WTC11 (cell line): ENCODE measurements around the gene OCRL. TPM values are rescaled to one million over a fixed set of nuclear protein-coding genes. Genes with fewer than 3 reads are reported as not detected.

Experiments used
- ATAC-seq: fragments of 200-7000 bp; cut with Tn5 transposase; 2 replicates; pipeline ENCODE4 v1.10.0; 2021; ENCODE audit warnings: mild to moderate bottlenecking, moderate library complexity
- CTCF ChIA-PET: fragments of 300-600 bp; sonication (Branson Sonifier 250); formaldehyde crosslinking; loops from one replicate; lab custom pipeline; 2021; ENCODE audit warnings: antibody characterized with exemption; lab: Charles Lee
- POLR2A ChIA-PET: fragments of 350-600 bp; sonication (Branson Sonifier 250); formaldehyde crosslinking; loops from one replicate; lab custom pipeline; 2021; ENCODE audit warnings: antibody characterized with exemption; lab: Charles Lee
- DNase-seq: peaks from one replicate; pipeline ENCODE4 v3.0.0; 2021; ENCODE audit warnings: low spot score
- H3K27ac Mint-ChIP-seq: 2 replicates; pipeline ENCODE4 v1.8.0; 2021; ENCODE audit warnings: mixed read lengths
- H3K27me3 Mint-ChIP-seq: 2 replicates; pipeline ENCODE4 v1.8.0; 2021; ENCODE audit warnings: low read depth, mild to moderate bottlenecking, moderate library complexity, mixed read lengths
- H3K36me3 Mint-ChIP-seq: 2 replicates; pipeline ENCODE4 v1.8.0; 2021; ENCODE audit warnings: mixed read lengths
- H3K4me1 Mint-ChIP-seq: 2 replicates; pipeline ENCODE4 v1.8.0; 2022; ENCODE audit warnings: mixed read lengths
- H3K4me3 Mint-ChIP-seq: 2 replicates; pipeline ENCODE4 v1.8.0; 2021; ENCODE audit warnings: mild to moderate bottlenecking, moderate library complexity, mixed read lengths
- H3K9me3 Mint-ChIP-seq: 2 replicates; pipeline ENCODE4 v1.8.0; 2021; ENCODE audit warnings: mixed read lengths
- ATF1 ChIP-seq: sonication (generic); formaldehyde crosslinking; IDR thresholded peaks from 2 replicates; pipeline ENCODE4 v1.8.1; 2023; ENCODE audit warnings: mild to moderate bottlenecking, moderate library complexity, missing genetic modification reagents
- ELF4 ChIP-seq: sonication (generic); formaldehyde crosslinking; IDR thresholded peaks from 2 replicates; pipeline ENCODE4 v1.8.1; 2022; ENCODE audit warnings: low read depth, mild to moderate bottlenecking, moderate library complexity, missing genetic modification reagents
- EMX1 ChIP-seq: fragments of 250-450 bp; sonication (Bioruptor Pico); IDR thresholded peaks from 2 replicates; pipeline ENCODE4 v1.8.0; 2021; ENCODE audit warnings: mild to moderate bottlenecking
- IRF2 ChIP-seq: sonication (generic); formaldehyde crosslinking; IDR thresholded peaks from 2 replicates; pipeline ENCODE4 v1.8.0; 2022; ENCODE audit warnings: low read depth, missing genetic modification reagents, borderline replicate concordance
- NFATC4 ChIP-seq: fragments of 250-450 bp; sonication (Bioruptor Pico); IDR thresholded peaks from 2 replicates; pipeline ENCODE4 v1.9.0; 2021; ENCODE audit warnings: mild to moderate bottlenecking
- NR2C2 ChIP-seq: sonication (generic); formaldehyde crosslinking; IDR thresholded peaks from 2 replicates; pipeline ENCODE4 v1.8.0; 2022; ENCODE audit warnings: mild to moderate bottlenecking, missing genetic modification reagents
- SMAD4 ChIP-seq: sonication (generic); formaldehyde crosslinking; IDR thresholded peaks from 2 replicates; pipeline ENCODE4 v1.8.0; 2022; ENCODE audit warnings: mild to moderate bottlenecking, missing genetic modification reagents
- ZNF263 ChIP-seq: sonication (generic); formaldehyde crosslinking; IDR thresholded peaks from 2 replicates; pipeline ENCODE4 v1.8.1; 2022; ENCODE audit warnings: low read depth, mild to moderate bottlenecking, moderate library complexity, missing genetic modification reagents
- ZNF423 ChIP-seq: fragments of 250-450 bp; sonication (Bioruptor Pico); IDR thresholded peaks from 2 replicates; pipeline ENCODE4 v2.1.2; 2022; ENCODE audit warnings: mild to moderate bottlenecking, moderate library complexity
- ZNF512 ChIP-seq: sonication (generic); formaldehyde crosslinking; IDR thresholded peaks from 2 replicates; pipeline ENCODE4 v1.8.1; 2022; ENCODE audit warnings: missing genetic modification reagents, borderline replicate concordance
- total RNA-seq: library from RNA; stranded (reverse); gene quantifications from 3 replicates; pipeline ENCODE4 v1.2.3, GENCODE V29; 2021
- TF ChIP-seq, protein P1 (sequence below): sonication (generic); formaldehyde crosslinking; IDR thresholded peaks from 2 replicates; pipeline ENCODE4 v1.8.1; 2022; ENCODE audit warnings: mild to moderate bottlenecking, missing genetic modification reagents, moderate library complexity, borderline replicate concordance
- TF ChIP-seq, protein P2 (sequence below): sonication (generic); formaldehyde crosslinking; IDR thresholded peaks from 2 replicates; pipeline ENCODE4 v1.8.1; 2023; ENCODE audit warnings: mild to moderate bottlenecking, missing genetic modification reagents, moderate library complexity
- TF ChIP-seq, protein P3 (sequence below): sonication (generic); formaldehyde crosslinking; IDR thresholded peaks from 2 replicates; pipeline ENCODE4 v1.8.0; 2022; ENCODE audit warnings: mild to moderate bottlenecking, missing genetic modification reagents
- TF ChIP-seq, protein P4 (sequence below): sonication (generic); formaldehyde crosslinking; IDR thresholded peaks from 2 replicates; pipeline ENCODE4 v1.8.1; 2023; ENCODE audit warnings: mild to moderate bottlenecking, missing genetic modification reagents, borderline replicate concordance
- TF ChIP-seq, protein P5 (sequence below): fragments of 250-450 bp; sonication (Bioruptor Pico); IDR thresholded peaks from 2 replicates; pipeline ENCODE4 v1.9.0; 2021; ENCODE audit warnings: mild to moderate bottlenecking

The OCRL gene
- total RNA-seq, 1 experiment from 2014 or later, result 17.4 TPM

DNA sequence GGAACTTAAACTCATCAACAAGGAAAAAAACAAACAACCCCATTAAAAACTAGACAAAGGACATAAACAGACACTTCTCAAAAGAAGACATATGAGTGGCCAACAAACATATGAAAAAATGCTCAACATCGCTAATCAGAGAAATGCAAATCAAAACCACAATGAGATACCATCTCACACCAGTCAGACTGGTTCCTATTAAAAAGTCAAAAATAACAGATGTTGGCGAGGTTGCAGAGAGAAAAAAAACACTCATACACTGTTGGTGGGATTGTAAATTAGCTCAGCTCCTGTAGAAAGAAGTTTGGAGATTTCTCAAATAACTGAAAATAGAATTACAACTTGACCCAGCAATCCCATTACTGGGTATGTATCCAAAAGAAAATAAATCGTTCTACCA, 86.0 kb downstream of the OCRL start:
- ChIA-PET CTCF (no interaction called here), POLR2A (no interaction called here)
- H3K9me3 Mint-ChIP-seq, result peaks cover 4% of the 10 kb centered on the region; the same call in 1 of the 2 replicates
- no peaks in the 10 kb centered on the region for H3K36me3 Mint-ChIP-seq
- no peaks in the 10 kb centered on the region for H3K4me1 Mint-ChIP-seq
- no peak for DNase-seq
- no peak for TF ChIP-seq ELF4 (CRISPR knock-in tag)
- TF ChIP-seq, protein P1, sequence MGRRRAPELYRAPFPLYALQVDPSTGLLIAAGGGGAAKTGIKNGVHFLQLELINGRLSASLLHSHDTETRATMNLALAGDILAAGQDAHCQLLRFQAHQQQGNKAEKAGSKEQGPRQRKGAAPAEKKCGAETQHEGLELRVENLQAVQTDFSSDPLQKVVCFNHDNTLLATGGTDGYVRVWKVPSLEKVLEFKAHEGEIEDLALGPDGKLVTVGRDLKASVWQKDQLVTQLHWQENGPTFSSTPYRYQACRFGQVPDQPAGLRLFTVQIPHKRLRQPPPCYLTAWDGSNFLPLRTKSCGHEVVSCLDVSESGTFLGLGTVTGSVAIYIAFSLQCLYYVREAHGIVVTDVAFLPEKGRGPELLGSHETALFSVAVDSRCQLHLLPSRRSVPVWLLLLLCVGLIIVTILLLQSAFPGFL, result no peak
- no peak for TF ChIP-seq ZNF263 (CRISPR knock-in tag)
- no peak for TF ChIP-seq IRF2 (CRISPR knock-in tag)
- no peak for TF ChIP-seq SMAD4 (CRISPR knock-in tag)
- TF ChIP-seq, protein P2, sequence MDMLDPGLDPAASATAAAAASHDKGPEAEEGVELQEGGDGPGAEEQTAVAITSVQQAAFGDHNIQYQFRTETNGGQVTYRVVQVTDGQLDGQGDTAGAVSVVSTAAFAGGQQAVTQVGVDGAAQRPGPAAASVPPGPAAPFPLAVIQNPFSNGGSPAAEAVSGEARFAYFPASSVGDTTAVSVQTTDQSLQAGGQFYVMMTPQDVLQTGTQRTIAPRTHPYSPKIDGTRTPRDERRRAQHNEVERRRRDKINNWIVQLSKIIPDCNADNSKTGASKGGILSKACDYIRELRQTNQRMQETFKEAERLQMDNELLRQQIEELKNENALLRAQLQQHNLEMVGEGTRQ (CRISPR knock-in tag), result no peak
- no peak for TF ChIP-seq ATF1 (CRISPR knock-in tag)
- no peak for TF ChIP-seq NR2C2
- TF ChIP-seq ZNF512 (CRISPR knock-in tag), result no peak
- TF ChIP-seq, protein P3, sequence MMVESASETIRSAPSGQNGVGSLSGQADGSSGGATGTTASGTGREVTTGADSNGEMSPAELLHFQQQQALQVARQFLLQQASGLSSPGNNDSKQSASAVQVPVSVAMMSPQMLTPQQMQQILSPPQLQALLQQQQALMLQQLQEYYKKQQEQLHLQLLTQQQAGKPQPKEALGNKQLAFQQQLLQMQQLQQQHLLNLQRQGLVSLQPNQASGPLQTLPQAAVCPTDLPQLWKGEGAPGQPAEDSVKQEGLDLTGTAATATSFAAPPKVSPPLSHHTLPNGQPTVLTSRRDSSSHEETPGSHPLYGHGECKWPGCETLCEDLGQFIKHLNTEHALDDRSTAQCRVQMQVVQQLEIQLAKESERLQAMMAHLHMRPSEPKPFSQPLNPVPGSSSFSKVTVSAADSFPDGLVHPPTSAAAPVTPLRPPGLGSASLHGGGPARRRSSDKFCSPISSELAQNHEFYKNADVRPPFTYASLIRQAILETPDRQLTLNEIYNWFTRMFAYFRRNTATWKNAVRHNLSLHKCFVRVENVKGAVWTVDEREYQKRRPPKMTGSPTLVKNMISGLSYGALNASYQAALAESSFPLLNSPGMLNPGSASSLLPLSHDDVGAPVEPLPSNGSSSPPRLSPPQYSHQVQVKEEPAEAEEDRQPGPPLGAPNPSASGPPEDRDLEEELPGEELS (CRISPR knock-in tag), result no peak
- TF ChIP-seq, protein P4, sequence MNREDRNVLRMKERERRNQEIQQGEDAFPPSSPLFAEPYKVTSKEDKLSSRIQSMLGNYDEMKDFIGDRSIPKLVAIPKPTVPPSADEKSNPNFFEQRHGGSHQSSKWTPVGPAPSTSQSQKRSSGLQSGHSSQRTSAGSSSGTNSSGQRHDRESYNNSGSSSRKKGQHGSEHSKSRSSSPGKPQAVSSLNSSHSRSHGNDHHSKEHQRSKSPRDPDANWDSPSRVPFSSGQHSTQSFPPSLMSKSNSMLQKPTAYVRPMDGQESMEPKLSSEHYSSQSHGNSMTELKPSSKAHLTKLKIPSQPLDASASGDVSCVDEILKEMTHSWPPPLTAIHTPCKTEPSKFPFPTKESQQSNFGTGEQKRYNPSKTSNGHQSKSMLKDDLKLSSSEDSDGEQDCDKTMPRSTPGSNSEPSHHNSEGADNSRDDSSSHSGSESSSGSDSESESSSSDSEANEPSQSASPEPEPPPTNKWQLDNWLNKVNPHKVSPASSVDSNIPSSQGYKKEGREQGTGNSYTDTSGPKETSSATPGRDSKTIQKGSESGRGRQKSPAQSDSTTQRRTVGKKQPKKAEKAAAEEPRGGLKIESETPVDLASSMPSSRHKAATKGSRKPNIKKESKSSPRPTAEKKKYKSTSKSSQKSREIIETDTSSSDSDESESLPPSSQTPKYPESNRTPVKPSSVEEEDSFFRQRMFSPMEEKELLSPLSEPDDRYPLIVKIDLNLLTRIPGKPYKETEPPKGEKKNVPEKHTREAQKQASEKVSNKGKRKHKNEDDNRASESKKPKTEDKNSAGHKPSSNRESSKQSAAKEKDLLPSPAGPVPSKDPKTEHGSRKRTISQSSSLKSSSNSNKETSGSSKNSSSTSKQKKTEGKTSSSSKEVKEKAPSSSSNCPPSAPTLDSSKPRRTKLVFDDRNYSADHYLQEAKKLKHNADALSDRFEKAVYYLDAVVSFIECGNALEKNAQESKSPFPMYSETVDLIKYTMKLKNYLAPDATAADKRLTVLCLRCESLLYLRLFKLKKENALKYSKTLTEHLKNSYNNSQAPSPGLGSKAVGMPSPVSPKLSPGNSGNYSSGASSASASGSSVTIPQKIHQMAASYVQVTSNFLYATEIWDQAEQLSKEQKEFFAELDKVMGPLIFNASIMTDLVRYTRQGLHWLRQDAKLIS (CRISPR knock-in tag), result no peak
- TF ChIP-seq ZNF423 (CRISPR knock-in tag), result no peak
- TF ChIP-seq NFATC4 (CRISPR knock-in tag), result no peak
- no peak for TF ChIP-seq EMX1 (CRISPR knock-in tag)
- TF ChIP-seq, protein P5, sequence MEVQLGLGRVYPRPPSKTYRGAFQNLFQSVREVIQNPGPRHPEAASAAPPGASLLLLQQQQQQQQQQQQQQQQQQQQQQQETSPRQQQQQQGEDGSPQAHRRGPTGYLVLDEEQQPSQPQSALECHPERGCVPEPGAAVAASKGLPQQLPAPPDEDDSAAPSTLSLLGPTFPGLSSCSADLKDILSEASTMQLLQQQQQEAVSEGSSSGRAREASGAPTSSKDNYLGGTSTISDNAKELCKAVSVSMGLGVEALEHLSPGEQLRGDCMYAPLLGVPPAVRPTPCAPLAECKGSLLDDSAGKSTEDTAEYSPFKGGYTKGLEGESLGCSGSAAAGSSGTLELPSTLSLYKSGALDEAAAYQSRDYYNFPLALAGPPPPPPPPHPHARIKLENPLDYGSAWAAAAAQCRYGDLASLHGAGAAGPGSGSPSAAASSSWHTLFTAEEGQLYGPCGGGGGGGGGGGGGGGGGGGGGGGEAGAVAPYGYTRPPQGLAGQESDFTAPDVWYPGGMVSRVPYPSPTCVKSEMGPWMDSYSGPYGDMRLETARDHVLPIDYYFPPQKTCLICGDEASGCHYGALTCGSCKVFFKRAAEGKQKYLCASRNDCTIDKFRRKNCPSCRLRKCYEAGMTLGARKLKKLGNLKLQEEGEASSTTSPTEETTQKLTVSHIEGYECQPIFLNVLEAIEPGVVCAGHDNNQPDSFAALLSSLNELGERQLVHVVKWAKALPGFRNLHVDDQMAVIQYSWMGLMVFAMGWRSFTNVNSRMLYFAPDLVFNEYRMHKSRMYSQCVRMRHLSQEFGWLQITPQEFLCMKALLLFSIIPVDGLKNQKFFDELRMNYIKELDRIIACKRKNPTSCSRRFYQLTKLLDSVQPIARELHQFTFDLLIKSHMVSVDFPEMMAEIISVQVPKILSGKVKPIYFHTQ (CRISPR knock-in tag), result no peak
- no peak for ATAC-seq
- H3K27me3 Mint-ChIP-seq, result no peaks in the 10 kb centered on the region
- no peak overlapping the region for H3K4me3 Mint-ChIP-seq
- no peak overlapping the region for H3K27ac Mint-ChIP-seq
